GM13977 (cell line): ENCODE data around the gene TEKT3.

Experiments
- DNase-seq: peaks from one replicate; pipeline ENCODE4 v3.0.0; 2012; ENCODE audit warnings: low spot score
- in situ Hi-C: fragments of 300-500 bp; cut with MboI; formaldehyde crosslinking; loops from one replicate; pipeline ENCODE4 v1.12.0; 2022; ENCODE audit warnings: low sequenced_read_pairs, low pct_unique_long_range_greater_than_20kb, mixed read lengths, inconsistent platforms; ENCODE audit not compliant: unreplicated experiment
- TF ChIP-seq, protein P1 (sequence below): IDR thresholded peaks from 2 replicates; pipeline ENCODE4 v1.5.1; 2012; ENCODE audit warnings: mild to moderate bottlenecking, control low read depth; ENCODE audit not compliant: insufficient read depth; ENCODE audit errors: extremely low read depth, missing control alignments

Gene TEKT3

GRCh38 chr17:15293558-15293957, 47.8 kb downstream of the TEKT3 start:
- in situ Hi-C loops: no loop called here
- TF ChIP-seq, protein P1, sequence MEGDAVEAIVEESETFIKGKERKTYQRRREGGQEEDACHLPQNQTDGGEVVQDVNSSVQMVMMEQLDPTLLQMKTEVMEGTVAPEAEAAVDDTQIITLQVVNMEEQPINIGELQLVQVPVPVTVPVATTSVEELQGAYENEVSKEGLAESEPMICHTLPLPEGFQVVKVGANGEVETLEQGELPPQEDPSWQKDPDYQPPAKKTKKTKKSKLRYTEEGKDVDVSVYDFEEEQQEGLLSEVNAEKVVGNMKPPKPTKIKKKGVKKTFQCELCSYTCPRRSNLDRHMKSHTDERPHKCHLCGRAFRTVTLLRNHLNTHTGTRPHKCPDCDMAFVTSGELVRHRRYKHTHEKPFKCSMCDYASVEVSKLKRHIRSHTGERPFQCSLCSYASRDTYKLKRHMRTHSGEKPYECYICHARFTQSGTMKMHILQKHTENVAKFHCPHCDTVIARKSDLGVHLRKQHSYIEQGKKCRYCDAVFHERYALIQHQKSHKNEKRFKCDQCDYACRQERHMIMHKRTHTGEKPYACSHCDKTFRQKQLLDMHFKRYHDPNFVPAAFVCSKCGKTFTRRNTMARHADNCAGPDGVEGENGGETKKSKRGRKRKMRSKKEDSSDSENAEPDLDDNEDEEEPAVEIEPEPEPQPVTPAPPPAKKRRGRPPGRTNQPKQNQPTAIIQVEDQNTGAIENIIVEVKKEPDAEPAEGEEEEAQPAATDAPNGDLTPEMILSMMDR: no peak
- DNase-seq: no peak

DNA sequence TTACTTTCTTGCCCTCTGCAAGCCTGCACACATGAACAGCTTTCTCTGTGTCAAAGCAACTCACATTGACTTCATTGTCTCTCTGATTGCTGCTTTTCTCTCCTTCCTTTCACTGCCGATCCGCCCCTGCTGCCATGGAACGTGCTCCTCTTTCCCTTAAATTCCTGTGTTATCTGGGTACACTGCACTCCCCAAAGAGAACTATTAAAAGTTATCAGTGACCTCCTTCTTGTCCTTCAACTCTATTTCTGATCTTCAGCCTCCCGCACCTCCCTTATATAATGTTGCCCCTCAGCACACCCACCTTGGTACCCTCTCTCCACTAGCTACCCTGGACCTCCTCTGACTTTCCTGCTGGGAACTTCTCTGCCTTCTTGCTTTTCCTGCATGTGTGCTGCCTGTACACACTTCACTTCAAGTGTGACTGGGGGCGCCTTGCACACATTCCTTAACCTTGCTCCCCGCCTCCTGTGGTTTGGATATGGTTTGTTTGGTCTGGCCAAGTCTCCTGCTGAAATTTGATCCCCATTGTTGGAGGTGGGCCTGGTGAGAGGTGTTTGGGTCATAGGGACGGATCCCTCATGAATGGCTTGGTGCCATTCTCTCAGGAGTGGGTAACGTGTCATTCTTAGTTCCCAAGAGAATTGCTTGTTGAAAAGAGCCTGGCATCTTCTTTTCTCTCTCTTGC, 49.6 kb downstream of the TEKT3 start:
- DNase-seq: no peak
- in situ Hi-C loops: no loop called here
- TF ChIP-seq, protein P1: no peak

- no peak for DNase-seq
- TF ChIP-seq, protein P1: no peak
- in situ Hi-C loops: no loop called here
Observed at GRCh38 chr17:15290605-15291004, 50.8 kb downstream of the TEKT3 start.

GRCh38 chr17:15289285-15290183, 51.9 kb downstream of the TEKT3 start:
- in situ Hi-C loops: no loop called here
- TF ChIP-seq, protein P1: no peak
- DNase-seq: no peak

DNA sequence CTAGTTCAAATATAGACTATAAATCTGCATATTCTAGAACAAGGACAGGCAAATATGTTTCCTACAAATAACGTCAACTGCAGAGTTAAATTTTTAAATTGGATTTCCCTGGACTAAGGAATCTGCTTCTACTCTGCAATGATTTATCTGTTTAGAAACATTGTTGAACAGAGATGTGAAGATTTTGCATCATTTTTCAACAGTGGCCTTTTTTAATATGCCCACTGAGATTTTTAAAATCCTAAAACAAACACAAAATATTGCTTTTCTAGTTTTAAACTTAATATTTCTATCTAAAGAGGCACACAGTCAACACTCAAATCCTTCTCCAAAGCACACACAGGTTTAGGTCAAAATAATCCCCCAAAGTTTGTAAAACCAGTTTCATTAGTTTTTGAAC, 52.5 kb downstream of the TEKT3 start:
- TF ChIP-seq, protein P1: no peak
- no peak for DNase-seq
- in situ Hi-C loops: no loop called here

DNA sequence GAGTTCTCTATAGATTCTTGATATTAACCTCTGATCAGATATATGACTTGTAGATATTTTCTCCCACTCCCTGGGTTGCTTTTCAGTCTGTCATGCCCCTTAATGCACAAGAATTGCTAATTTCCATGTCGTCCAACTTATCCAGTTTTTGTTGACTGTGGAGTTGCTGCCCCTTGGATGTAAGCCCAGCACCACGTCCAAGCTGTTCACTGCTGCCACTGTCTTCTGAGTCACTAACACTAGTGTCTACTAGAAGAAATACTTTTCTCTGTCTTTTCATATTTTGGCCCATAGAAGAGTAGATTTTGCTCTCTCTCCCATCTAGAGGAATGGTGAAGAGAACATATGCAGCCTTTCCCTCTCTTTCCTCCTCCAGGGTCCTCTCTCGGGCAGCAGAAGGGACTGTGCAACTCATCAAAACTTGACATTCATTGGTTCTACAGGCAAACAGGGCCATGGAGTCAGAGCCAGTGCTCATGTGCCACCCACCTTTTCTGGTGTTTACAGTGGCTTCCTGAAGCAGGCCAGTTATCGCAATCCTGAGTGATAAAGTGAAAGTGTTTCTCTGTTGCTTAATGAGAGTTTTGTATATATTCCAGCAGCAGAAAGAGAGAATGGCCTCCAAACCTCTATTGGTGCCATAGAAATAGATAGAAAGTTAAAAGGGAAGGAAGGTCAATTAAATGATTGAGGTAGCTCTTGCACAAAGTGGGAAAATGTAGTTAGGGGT, 53.7 kb downstream of the TEKT3 start:
- TF ChIP-seq, protein P1: no peak
- in situ Hi-C loops: no loop called here
- DNase-seq: no peak
